B cell (primary cell): ENCODE results near the gene ESRRA.

Source experiments
- EZH2 ChIP-seq: IDR thresholded peaks from 2 replicates; pipeline ENCODE4 v1.6.1; 2012; ENCODE audit warnings: borderline replicate concordance, low read depth, mild to moderate bottlenecking, moderate library complexity, low read length; ENCODE audit not compliant: insufficient read depth, poor library complexity, severe bottlenecking
- TF ChIP-seq, protein P1 (sequence below): fragments of 200-600 bp; IDR thresholded peaks from one replicate; pipeline ENCODE4 v1.8.0; 2022; ENCODE audit warnings: antibody characterized with exemption, mild to moderate bottlenecking

DNA sequence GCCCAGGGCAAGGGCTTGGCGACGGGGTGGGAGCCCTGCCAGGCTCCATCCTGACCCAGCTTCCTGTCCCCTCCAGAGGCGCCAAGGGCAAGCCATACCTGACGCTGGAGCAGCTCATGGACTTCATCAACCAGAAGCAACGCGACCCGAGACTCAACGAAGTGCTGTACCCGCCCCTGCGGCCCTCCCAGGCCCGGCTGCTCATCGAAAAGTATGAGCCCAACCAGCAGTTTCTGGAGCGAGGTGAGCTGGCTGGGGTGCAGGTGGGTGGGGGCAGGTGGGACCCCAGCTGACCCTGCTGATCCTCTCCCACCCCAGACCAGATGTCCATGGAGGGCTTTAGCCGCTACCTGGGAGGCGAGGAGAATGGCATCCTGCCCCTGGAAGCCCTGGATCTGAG lies 49.0 kb upstream of the ESRRA start:
- TF ChIP-seq, protein P1, sequence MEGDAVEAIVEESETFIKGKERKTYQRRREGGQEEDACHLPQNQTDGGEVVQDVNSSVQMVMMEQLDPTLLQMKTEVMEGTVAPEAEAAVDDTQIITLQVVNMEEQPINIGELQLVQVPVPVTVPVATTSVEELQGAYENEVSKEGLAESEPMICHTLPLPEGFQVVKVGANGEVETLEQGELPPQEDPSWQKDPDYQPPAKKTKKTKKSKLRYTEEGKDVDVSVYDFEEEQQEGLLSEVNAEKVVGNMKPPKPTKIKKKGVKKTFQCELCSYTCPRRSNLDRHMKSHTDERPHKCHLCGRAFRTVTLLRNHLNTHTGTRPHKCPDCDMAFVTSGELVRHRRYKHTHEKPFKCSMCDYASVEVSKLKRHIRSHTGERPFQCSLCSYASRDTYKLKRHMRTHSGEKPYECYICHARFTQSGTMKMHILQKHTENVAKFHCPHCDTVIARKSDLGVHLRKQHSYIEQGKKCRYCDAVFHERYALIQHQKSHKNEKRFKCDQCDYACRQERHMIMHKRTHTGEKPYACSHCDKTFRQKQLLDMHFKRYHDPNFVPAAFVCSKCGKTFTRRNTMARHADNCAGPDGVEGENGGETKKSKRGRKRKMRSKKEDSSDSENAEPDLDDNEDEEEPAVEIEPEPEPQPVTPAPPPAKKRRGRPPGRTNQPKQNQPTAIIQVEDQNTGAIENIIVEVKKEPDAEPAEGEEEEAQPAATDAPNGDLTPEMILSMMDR, result no peak
- TF ChIP-seq EZH2, result no peak
